Effector memory CD4-positive, alpha-beta T cell (primary cell): ENCODE results near the gene CACTIN.
"Not testable (repeated sequence)": the region's sequence is repeated elsewhere in the genome, so short reads cannot be mapped to it uniquely, and the experiment has no call there.

ENCODE experiments used
- DNase-seq, 3 donors: peaks; one replicate each; pipeline ENCODE4 v3.0.0-alpha.2; 2020
- H3K27ac ChIP-seq: 2 replicates; pipeline ENCODE4 v1.7.0; 2013; ENCODE audit warnings: mild to moderate bottlenecking, low read length, moderate library complexity; ENCODE audit not compliant: insufficient read depth, poor library complexity, severe bottlenecking
- H3K27me3 ChIP-seq: replicated peaks from 2 replicates; pipeline ENCODE4 v1.7.0; 2013; ENCODE audit warnings: mild to moderate bottlenecking, low read length; ENCODE audit not compliant: insufficient read depth, control insufficient read depth, poor library complexity, severe bottlenecking
- H3K36me3 ChIP-seq: 2 replicates; pipeline ENCODE4 v1.7.0; 2013; ENCODE audit warnings: mild to moderate bottlenecking, low read length, moderate library complexity; ENCODE audit not compliant: control insufficient read depth, insufficient read depth
- H3K4me1 ChIP-seq: 2 replicates; pipeline ENCODE4 v1.7.0; 2013; ENCODE audit warnings: low read length, mild to moderate bottlenecking; ENCODE audit not compliant: control insufficient read depth, insufficient read depth, poor library complexity, severe bottlenecking
- H3K4me3 ChIP-seq: 2 replicates; pipeline ENCODE4 v1.7.0; 2013; ENCODE audit warnings: low read length, low read depth, mild to moderate bottlenecking; ENCODE audit not compliant: insufficient read depth, poor library complexity, severe bottlenecking
- H3K9me3 ChIP-seq: 2 replicates; pipeline ENCODE4 v1.7.0; 2013; ENCODE audit warnings: mild to moderate bottlenecking, low read length, moderate library complexity; ENCODE audit not compliant: control insufficient read depth

The CACTIN gene

DNA sequence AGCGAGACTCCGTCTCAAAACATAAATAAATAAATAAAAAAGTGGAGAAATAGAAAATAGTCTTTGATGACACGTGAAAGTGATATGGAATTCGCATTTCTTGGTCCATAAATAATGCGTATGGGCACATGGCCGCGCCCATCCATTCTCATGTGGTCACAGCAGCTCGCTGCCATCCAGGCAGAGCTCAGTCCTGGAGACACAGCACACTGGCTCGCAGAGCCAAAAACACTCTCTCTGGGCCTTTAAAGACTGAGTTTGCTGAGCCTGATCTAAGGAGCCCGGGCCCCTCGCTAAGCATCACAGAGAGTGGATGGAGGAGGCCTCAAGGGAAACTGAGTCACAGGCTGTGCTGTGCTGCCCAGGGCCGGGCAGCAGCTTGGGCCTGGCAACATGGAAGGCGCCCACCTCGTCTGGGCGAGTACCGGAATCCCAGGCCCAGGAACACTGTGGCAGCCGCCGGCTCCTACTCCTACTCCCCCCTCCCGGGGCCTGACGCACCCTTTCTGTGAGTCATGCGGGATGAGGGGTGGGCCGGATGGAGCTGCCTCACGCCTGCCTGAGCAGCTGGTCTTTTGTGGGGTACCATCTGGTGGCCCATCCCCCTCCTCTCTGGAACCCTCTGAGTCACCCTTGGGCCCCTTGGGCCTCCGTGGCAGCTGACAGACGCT is 28.9 kb upstream of the CACTIN start:
- Histone ChIP-seq H3K4me1 (no peaks in the 10 kb centered on the region), H3K27ac (no peak overlapping the region), H3K36me3 (peaks cover 51% of the 10 kb centered on the region), H3K4me3 (no peak overlapping the region), H3K9me3 (no peaks in the 10 kb centered on the region), H3K27me3 (no peaks in the 10 kb centered on the region)
- no peak for DNase-seq

DNA sequence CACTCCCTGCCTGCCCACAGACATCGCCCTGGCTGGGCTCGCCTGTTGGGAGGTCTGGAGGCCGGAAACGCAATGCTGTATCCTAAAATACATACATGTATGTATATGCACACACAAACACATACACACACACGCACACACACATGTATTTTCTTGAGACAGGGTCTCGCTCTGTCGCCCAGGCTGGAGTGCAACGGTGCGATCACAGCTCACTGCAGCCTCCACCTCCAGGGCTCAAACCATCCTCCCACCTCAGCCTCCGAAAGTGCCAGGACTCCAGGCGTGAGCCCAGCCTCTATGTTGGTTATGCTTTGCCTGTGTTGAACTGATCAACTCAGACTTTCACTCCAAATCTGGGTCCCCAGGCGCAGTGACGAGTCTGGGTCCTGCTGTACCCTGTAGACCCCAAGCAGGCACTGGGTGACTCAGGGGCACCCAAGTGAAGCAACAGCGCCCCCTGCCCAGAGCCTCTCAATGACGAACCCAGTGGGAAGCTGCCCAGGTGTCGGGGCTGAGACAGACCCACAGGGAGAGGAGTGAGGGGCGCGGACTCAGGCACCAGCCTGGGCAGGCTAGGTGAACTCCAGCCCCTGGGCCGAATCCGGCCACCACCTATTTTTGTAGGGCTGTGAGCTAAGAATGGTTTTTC is 27.4 kb upstream of the CACTIN start:
- no peaks in the 10 kb centered on the region for H3K4me1 ChIP-seq
- no peak overlapping the region for H3K4me3 ChIP-seq
- no peaks in the 10 kb centered on the region for H3K27me3 ChIP-seq
- no peak for DNase-seq
- peaks cover 47% of the 10 kb centered on the region for H3K36me3 ChIP-seq
- no peaks in the 10 kb centered on the region for H3K9me3 ChIP-seq
- H3K27ac ChIP-seq = no peak overlapping the region

GRCh38 chr19:3653081-3653795 is 26.6 kb upstream of the CACTIN start:
- H3K4me3 ChIP-seq = no peak overlapping the region
- H3K9me3 ChIP-seq = no peaks in the 10 kb centered on the region
- H3K36me3 ChIP-seq = peaks cover 42% of the 10 kb centered on the region
- no peak for DNase-seq
- no peaks in the 10 kb centered on the region for H3K27me3 ChIP-seq
- no peak overlapping the region for H3K27ac ChIP-seq
- no peaks in the 10 kb centered on the region for H3K4me1 ChIP-seq

GRCh38 chr19:3652422-3652821 is 25.8 kb upstream of the CACTIN start:
- DNase-seq = no peak
- Histone ChIP-seq H3K4me3 (no peak overlapping the region), H3K27me3 (no peaks in the 10 kb centered on the region), H3K36me3 (peaks cover 33% of the 10 kb centered on the region), H3K27ac (no peak overlapping the region), H3K9me3 (no peaks in the 10 kb centered on the region), H3K4me1 (no peaks in the 10 kb centered on the region)

DNA sequence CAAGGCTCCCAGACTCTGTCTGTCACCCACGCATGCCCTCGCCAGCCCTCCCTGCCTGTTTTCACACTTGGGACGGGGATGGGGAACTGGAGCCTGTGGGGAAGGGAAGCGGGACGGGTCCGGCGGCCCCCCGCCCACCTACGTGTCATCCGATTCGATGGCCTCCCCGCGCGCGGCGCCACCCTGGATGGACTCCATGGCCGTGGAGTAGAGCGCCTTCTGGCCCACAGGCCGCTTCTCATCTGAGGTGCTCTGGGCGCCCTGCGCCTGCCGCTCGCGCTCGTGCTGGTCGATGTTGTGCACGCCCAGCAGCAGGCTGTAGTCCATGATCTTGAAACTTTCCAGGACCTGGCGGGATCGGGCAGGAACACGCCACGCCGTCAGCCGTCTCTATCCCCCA is 25.1 kb upstream of the CACTIN start:
- Histone ChIP-seq H3K36me3 (peaks cover 27% of the 10 kb centered on the region), H3K27ac (no peak overlapping the region), H3K4me1 (no peaks in the 10 kb centered on the region), H3K4me3 (no peak overlapping the region), H3K27me3 (no peaks in the 10 kb centered on the region), H3K9me3 (no peaks in the 10 kb centered on the region)
- DNase-seq = no peak

DNA sequence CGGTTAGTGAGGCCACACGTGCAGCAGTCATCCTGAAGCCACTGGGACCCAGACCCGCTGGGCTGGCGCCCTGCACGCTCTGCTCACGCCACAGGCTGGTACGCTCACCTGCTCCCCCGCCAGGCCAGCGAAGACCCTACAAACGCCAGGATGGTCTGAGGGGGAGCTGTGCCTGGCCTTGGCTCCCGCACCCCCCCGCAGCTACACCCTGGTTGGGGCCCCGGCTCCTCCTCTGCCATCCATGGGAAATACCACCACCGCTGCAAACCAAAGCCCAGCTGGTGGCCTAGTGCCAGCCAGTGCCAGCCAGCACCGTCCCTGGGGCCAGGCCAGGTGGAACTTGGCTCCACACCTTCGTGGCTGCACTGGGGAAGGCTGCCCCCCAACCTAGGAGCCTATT is 23.3 kb upstream of the CACTIN start:
- no peak overlapping the region for H3K4me3 ChIP-seq
- peaks cover 26% of the 10 kb centered on the region for H3K36me3 ChIP-seq
- no peaks in the 10 kb centered on the region for H3K4me1 ChIP-seq
- H3K9me3 ChIP-seq = no peaks in the 10 kb centered on the region
- H3K27ac ChIP-seq = no peak overlapping the region
- no peak for DNase-seq
- H3K27me3 ChIP-seq = no peaks in the 10 kb centered on the region

DNA sequence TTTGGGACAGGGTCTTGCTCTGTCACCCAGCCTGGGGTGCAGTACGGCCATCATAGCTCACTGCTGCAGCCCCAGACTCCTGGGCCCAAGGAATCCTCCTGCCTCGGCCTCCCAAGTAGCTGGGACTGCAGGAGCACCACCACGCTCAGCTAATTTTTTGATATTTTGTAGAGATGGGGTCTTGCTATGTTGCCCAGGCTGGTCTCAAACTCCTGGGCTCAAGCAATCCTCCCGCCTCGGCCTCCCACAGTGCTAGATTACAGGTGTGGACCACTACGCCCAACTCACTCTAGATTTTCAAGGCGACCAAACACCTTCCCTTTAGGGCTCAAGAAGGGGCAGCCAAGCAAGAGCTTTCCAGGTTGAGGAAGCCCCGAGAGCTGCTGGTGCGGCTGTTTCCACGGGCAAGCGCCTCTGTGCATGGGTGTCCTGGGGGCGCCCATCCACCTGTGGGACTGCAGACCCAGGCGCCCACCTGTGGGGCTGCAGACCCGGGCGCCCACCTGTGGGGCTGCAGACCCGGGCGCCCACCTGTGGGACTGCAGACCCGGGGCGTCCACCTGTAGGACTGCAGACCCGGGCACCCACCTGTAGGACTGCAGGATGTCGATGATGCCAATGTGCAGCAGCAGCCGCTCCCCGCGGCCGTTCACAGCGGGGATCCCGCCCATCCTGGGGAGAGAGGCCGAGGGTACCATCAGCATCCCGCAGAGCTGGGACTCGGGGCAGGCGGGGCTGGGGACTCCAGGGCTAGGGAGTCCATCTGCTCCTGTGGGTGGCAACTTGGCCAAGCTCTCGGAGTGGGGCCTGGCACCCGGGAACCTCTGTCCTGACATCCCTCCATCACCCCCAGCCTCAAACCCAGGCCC is 21.7 kb upstream of the CACTIN start:
- Histone ChIP-seq H3K4me1 (no peaks in the 10 kb centered on the region), H3K4me3 (no peak overlapping the region), H3K27ac (no peak overlapping the region), H3K27me3 (no peaks in the 10 kb centered on the region), H3K36me3 (peaks cover 25% of the 10 kb centered on the region), H3K9me3 (no peaks in the 10 kb centered on the region)
- DNase-seq = no peak

DNA sequence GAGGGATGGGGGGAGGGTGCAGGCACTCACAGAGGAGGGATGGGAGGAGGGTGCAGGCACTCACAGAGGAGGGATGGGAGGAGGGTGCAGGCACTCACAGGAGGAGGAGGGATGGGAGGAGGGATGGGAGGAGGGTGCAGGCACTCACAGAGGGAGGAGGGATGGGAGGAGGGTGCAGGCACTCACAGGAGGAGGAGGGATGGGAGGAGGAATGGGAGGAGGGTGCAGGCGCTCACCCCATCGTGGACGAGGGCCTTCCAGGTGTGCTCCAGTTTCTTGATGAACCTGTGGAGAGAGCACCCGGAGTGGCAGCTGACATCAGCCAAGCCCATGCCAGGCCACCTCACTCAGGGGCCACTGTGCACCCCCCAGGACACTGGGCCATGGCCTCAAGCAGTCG is 20.5 kb upstream of the CACTIN start:
- H3K36me3 ChIP-seq = peaks cover 15% of the 10 kb centered on the region

GRCh38 chr19:3646336-3647092 is 19.9 kb upstream of the CACTIN start:
- Histone ChIP-seq H3K27ac (no peak overlapping the region), H3K4me3 (no peak overlapping the region), H3K27me3 (no peaks in the 10 kb centered on the region), H3K36me3 (peaks cover 9% of the 10 kb centered on the region), H3K9me3 (no peaks in the 10 kb centered on the region), H3K4me1 (no peaks in the 10 kb centered on the region)
- no peak for DNase-seq

More for the DNA sequence above, 20.5 kb upstream of the CACTIN start:
- H3K27ac ChIP-seq, H3K9me3 ChIP-seq, H3K4me3 ChIP-seq, H3K27me3 ChIP-seq, H3K4me1 ChIP-seq, DNase-seq: not testable (repeated sequence)
